ENCODE results near the gene LRFN4.

The LRFN4 gene

DNA sequence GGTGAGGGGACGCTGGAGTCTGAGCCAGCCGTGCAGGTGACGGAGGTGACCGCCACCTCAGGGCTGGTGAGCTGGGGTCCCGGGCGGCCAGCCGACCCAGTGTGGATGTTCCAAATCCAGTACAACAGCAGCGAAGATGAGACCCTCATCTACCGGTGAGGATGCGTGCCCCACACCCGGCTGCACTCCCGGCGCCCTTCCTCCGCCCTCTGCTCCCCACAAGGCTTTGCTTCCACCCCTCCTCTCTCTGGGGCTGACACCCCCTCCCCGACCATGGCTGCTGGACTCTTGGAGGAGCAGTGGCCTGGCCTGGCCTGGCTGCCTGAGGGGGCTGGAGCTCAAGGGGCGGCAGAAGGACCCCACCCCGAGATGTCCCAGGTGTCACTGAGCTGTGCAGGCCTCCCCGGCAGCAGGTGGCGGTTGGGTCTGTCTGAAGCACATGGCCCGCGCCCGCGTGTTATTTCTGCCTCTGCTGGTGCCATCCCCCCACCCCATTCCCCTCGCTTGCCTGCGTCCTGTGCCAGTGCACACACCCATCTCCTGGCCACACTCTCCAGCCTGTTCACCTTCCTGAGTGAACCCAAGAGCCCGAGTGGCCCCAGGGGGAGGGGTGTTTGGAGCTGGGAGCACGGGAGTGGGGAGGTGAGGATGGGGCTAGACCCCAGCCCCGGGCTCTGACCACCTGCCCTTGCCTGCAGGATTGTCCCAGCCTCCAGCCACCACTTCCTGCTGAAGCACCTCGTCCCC is 2.2 kb downstream of the LRFN4 start:
- no peak for DNase-seq

DNA sequence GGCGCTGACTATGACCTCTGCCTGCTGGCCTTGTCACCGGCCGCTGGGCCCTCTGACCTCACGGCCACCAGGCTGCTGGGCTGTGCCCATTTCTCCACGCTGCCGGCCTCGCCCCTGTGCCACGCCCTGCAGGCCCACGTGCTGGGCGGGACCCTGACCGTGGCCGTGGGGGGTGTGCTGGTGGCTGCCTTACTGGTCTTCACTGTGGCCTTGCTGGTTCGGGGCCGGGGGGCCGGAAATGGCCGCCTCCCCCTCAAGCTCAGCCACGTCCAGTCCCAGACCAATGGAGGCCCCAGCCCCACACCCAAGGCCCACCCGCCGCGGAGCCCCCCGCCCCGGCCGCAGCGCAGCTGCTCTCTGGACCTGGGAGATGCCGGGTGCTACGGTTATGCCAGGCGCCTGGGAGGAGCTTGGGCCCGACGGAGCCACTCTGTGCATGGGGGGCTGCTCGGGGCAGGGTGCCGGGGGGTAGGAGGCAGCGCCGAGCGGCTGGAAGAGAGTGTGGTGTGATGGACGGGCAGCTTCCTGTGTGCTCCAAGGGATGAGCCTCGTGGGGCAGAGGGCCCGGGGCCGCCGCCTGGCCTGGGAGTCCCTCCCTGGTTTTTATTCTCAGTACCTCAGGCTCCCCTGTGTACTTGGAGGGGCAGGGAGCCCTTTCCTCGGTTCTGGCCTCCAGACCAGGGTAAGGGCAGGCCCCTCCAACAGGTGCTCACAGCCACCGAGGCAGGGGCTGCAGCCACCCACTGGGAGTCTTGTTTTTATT is 3.0 kb downstream of the LRFN4 start:
- no peak for DNase-seq

DNA sequence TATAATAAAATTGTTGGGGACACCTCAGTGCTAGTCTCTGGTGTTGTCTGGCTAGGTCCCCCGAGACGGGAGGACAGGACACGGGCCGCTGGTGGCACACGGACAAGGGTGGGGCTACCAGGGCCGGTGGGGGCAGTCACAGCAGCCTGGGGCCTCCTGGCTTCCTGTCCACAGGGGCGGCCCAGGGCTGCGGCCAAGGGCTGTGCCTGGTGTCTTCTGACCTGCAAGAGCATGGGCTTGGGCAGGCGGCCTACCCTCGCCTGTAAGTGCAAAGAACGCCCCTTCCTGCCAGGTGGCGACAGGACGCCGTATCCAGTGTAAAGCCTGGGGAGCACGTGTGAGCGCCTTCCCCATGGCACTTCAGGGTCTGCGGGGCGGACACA is 3.6 kb downstream of the LRFN4 start:
- no peak for DNase-seq

DNA sequence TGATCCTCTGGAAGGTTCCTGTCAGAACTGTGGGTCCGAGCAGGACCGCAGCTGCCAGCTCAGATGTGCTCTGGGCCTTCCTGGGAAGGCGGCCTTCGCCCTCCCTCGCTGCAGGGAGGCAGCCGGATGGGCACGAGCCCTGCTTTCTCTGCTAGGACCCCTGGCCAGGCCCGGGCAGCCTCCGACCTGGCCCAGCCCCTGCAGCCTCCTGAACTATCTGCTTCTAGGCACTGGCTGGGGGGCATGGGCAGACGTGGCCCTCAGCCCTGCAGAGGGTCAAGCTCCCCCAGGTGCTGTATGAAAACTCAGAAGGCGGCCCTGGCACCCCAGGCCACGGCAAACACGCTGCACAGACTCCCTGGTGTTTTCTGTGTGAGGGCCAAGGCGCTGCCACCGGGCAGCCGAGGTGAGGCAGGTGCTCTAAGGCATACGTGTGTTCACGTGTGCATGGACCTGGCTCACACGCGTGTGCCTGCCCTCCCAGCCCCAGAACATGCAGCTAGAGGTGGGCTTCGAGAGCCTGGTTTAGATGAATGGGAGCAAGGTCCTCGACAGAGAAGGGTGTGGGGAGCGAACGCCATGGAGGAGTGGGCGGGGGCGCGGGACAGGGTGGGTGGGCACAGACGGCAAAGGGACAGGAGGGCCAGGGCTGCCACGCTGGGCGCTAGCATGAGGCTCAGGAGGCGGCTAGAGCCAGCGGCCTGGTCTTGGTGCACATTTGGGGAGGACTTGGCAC is 4.3 kb downstream of the LRFN4 start:
- no peak for DNase-seq

DNA sequence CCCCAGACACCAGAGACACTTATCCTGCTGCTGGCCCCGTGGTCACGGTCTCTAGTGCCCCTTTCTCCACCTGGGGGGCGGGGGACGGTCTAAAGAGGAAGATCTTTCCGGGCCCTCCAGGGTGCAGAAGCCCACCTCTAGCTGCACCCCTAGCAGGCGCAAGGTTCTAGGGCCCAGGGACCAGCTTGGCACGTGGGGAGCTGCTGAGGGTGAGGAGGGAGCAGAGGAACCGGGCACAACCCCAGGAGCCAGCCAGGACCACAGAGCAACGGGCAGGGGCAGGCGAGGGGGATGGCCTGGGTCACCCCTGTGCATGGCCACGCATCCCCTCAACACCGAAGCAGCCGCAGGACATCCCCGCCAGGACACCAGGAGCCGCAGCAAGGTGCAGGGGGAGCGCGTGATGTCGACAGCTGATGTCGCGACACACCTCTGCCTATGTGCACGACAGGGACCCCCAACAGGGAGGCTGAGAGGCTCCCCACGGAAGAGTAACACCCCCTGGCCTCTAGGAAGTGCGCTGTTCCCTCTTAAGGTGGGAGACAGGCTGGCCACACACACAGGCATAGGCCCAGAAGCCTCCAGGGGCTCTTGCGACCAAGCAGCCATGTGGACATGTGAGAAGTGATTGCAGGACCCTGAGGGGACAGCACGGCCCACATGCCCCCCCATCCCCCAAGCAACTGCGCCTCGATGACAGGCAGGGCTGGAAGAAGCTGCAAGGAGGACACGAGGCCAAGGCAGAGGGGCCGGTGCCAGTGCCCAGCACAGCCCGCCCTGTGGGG is 5.1 kb downstream of the LRFN4 start:
- DNase-seq = no peak

DNA sequence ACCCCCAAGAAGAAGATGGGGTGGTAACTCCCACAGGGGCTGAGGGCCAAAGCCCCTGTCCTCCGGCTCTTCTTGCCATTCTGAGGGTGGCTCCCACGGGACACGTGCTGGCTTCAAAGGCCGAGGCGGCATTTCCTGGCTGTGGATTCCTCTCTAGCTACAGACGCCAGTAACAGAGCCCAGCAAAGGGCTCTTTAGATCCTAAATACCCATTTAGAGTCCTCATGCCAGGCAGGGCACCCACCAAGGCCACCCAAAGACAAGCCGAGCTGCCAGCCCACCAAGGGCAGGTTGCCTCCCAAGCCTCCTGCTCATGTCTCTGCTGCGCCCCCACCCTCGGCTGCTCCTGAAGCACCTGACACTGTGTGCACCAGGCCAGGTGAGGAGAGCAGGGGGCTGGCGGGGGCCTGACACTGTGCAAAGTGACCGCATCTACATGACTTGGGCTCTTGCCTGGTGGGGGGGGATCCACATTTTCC is 5.7 kb downstream of the LRFN4 start:
- DNase-seq = no peak

GRCh38 chr11:66863428-66864125 is 6.7 kb downstream of the LRFN4 start:
- no peak for DNase-seq

DNA sequence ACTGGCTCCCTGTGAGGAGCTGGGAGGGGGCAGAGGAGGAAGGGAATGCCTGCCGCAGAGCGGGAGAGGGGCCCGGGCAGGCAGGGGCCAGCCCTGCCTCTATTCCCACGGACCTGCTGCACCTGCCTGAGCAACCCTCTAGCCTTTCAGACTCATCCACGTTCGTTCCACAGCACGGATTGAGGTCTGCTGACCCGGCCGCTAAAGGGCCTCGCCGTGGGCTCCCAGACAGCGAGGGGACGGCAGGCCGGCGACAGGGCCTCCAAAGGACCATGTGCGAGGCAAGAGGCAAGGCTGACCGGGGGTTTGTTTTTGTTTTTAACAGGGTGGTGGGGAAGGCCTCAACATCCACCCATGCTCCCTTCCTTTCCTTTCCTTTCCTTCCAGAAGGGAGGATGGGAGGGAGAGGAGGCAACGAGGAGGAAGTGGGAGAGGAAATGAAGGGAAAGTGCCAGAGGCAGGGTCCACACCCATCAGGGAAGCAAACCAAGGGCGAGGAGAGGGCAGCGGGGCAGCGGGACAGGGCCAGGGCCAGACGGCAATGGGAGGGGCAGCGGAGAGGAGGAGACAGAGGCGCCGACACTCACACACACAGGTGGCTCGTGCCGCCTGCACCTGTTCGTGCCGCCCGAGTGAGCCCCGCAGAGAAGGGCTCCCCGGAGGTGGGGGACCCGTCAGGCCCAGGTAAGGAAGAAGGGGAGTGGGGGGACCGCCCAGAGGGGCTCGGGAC is 7.5 kb downstream of the LRFN4 start:
- DNase-seq = no peak

DNA sequence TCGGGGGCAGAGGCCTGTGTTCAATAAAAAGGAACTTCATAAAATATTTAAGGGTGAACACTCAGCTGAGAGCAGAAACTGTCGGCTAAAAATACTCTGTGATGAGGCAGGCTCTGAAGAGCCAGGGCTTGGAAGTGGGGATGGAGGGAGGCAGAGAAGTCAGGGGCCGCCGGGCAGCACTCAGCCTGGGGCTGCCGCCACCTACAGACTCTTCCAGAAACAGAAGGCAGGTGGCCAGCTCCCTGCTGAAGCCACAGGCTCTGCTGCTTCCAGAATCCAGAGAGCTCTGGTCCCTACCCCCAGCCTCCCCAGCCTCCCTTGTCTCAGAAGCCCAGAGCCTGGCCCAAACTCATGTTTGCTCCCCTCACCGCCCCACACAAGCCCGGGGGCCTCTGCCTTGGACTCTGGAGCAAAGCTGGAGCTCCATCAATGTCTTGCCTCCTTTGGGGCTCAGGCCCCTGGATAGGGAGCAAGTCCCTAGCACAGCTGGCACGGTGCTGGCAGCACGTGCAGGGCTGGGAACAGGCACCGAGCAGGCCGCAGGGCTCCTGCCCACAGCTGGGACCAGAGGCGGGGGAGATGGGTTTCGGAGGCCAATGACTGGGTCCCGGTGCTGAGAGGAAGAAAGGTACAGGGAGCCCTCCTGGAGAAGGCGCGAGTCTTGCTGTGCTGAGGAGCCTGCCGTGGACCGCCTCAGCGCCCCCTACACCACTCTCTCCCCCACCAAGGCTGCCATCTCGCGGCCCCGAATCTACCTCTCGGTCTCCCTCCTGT is 8.2 kb downstream of the LRFN4 start:
- no peak for DNase-seq

DNA sequence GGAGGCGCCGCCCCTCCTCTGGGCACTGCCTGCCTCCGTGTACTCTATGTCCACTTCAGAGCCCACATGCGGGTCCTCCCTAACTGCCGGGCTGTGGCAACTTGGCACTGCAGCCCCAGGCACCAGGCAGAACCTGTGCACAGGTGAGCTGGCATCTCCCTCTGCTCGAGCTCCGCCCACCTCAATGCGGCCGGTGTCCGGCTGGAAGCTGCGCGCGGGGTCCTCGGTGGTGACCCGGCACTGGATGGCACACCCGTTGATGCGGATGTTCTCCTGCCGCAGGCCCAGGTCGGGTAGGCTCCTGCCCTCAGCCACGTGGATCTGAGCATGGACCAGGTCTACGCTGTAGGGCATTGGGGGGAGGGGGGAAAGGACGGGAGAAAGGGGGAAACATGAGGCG is 9.1 kb downstream of the LRFN4 start:
- no peak for DNase-seq

DNA sequence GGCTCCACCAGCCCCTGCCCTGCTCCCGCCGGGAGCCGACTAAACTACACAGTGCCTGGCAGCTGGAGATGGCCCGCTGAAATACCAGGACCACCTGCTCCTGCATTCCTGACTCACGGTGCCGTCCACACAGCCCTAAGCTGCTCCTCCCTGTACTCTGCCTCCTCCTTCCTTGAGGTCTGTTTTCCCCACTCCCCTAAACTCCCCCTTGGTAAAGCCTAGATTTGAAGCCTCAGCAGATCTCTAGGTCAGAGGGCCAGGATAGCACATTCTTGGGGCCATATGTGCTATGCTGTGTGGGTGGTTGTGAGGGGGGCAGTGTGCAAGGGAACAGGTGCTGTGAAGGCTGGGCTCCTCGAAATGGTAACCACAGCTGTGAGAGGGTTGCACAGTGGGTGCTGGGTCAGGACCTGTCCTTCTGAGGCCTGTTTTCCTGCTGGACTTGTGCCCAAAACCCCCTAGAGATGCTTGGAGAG is 9.7 kb downstream of the LRFN4 start:
- DNase-seq = no peak

DNA sequence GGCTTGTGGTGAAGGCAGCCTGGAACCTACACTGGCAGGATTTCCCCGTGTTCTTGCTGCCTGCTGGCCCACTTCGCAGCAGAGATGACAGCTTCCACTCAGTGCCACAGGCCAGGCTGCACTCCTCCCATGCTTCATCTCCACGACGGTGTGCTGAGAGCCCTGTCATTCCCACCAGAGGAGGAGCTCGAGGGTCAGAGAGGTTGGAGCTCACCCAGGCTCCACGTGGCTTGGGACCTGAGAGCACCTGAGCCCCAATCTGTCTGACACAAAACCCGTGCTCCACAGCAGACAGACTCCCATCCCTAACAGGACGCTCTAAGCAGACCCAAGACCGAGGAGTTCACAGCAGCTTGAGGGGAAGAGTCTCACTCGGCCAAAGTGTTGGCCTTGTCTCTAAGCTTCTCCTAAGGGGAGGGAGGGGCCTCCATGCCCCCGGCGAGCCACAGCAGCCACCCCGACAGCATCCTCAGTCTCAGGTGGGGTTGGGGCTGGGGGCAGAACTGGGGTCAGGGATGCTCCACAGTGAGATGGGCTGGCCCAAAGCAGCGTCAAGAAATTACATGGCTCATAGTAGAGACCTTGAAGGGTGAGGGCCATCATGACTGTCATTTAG is 10.7 kb downstream of the LRFN4 start:
- no peak for DNase-seq

- DNase-seq = no peak
These were observed 11.3 kb downstream of the LRFN4 start for GRCh38 chr11:66868082-66868725.

DNA sequence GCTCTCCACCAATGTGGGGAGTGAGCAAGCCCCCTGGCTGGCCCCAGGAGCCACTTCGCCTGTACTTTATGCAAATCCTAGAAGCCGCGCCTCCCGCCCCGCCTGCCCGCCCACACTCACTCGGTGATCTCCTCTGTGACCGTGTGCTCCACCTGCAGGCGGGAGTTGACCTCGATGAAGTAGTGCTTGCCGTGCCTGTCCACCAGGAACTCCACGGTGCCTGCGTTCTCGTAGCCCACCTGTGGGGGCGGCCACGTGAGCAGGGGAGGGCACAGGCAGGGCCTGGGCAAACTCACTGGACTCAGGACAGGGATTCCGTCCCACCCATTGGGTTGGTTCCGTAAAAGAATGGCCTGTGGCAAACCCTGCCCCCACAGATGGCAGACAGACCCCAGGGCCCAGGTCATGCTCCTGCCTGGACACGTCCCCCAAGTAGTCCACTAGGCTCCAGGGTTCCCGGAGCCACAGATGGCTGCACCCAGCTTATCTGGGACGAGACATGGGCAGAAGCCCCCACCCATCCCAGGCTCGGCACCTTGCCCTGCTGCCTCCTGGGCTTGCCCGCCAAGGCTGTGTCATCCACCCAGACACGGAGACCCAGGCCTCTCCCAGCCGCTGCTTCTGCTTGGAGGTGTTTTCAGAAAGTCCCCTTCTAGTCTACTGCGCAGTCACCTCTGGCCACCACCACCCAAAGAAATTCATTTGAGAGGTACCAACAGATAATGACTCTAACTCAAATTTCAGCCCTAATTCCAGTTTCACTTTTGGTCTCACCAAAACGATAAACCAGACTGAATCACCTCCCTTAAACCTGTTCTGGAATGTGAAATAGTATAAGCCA is 12.1 kb downstream of the LRFN4 start:
- DNase-seq = no peak

- DNase-seq = no peak
These were observed 12.7 kb downstream of the LRFN4 start for GRCh38 chr11:66869567-66869870.

DNA sequence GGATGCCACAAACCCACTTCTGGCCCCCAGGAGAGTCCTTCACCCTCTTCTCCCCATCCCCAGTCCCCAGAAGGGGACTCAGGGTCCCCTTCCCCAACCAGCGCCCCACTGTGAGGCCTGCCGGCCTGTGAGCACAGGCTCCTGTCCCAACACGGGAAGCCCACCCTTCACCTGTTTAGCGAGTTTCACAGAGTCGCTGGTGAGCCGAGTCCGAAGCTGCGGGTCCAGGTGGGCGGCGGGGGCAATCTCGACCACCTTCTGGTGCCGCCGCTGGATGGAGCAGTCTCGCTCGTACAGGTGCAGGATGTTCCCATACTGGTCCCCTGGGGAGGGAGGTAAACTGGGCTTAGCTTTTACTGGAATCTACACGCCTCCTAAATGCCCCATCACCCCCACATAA is 13.3 kb downstream of the LRFN4 start:
- no peak for DNase-seq

DNA sequence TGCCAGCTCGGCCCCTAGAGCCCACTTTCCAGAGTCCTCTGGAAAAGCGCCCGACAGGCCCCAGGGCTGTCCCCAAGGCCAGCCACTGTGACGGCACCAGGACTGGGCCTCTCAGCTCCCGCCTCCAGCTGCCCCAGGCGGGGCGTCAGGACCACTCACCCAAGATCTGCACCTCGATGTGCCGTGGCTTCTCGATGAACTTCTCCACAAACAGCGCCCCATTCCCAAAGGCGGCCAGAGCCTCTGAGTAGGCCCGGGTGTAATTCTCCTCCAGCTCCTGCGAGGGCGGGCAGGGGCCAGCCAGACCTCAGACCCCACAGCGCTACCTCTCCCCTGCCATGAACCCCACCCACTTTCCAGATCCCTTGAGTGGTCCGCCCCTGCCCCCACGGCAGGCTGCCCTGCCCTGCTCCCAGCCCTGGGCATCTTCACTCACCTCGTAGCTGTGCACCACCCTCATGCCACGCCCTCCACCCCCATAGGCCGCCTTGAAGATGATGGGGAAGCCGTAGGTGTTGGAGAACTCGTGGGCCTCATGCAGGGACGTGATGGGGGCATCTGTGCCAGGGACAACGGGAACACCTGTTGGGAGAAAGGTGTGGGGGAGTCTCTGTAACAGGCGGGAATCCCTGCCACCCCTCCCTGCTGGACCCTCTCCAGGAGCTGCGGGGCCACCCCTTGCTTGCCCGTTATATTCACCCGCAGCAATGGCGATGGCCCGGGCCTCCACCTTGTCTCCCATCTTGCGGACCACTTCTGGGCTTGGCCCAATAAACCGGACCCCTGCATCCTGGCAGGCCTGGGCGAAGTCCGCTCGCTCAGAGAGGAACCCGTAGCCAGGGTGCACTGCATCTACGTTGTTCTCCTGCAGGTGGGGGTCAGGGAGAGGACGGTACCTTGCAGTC is 14.0 kb downstream of the LRFN4 start:
- DNase-seq = no peak

DNA sequence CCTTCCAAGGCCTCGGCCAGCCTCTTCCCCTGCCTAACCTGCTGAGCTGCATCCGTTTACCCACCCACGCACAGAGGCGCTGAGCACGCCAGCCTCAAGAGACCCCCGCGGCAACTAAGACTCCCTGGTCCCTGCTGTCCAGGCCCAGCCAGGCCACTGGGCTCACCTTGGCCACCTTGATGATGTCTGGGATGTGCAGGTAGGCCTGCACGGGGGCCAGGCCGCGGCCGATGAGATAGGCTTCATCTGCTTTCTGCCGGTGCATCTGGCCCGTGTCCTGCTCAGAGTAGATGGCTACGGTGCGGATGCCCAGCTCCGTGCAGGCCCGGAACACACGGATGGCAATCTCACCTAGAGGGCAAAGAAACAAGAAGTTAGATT is 14.6 kb downstream of the LRFN4 start:
- DNase-seq = no peak
